ENCODE data around the gene TYW1.

DNA sequence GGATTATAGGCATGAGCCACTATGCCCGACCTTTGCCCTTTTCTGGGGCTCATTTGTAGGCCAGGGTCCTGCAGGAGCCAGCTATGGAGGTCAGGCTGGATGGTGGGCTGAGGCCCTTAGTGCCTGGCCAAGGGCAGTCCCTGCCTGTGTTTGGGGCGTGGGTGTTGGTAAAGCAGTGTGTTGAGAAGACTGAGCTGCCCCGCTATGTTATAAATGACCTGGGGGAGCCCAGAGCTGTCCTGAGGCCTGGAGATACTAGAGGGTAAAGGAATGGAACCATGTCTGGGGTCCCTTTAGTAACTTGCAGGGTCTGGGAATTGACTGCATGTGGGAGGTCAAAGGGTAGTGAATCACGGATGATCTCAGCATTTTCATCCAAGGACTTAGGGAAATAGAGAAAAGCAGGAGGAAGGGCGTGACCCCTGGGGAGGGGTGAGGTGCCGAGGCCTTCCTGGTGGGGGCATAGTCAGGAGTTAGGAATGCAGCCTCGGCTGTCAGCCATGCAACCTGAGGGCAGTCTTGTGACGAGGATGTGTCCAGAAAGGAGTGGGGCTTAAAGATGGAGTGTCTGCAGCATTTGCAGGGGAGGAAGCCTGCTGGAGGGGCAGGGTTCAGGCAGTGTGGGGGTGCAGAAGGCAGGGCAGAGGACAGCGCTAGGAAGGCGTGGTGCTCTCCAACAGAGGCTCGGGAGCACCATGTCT is 44.1 kb upstream of the TYW1 start:
- no peak for TF ChIP-seq EZH2 (IDR thresholded peaks at IDR 0.05)
- TF ChIP-seq, protein P1, sequence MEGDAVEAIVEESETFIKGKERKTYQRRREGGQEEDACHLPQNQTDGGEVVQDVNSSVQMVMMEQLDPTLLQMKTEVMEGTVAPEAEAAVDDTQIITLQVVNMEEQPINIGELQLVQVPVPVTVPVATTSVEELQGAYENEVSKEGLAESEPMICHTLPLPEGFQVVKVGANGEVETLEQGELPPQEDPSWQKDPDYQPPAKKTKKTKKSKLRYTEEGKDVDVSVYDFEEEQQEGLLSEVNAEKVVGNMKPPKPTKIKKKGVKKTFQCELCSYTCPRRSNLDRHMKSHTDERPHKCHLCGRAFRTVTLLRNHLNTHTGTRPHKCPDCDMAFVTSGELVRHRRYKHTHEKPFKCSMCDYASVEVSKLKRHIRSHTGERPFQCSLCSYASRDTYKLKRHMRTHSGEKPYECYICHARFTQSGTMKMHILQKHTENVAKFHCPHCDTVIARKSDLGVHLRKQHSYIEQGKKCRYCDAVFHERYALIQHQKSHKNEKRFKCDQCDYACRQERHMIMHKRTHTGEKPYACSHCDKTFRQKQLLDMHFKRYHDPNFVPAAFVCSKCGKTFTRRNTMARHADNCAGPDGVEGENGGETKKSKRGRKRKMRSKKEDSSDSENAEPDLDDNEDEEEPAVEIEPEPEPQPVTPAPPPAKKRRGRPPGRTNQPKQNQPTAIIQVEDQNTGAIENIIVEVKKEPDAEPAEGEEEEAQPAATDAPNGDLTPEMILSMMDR (IDR thresholded peaks at IDR 0.05), result no peak

Measured in neural progenitor cell (in vitro differentiated cells).